NCI-H748 (cell line): Measurements from ENCODE around the gene LIN37.
"Not testable (repeated sequence)": the region's sequence is repeated elsewhere in the genome, so short reads cannot be mapped to it uniquely, and the experiment has no call there.

Experiments used
- DNase-seq: peaks from one replicate; lab custom pipeline; 2025; ENCODE audit not compliant: unreplicated experiment; lab: John Stamatoyannopoulos, UW

LIN37 gene

DNA sequence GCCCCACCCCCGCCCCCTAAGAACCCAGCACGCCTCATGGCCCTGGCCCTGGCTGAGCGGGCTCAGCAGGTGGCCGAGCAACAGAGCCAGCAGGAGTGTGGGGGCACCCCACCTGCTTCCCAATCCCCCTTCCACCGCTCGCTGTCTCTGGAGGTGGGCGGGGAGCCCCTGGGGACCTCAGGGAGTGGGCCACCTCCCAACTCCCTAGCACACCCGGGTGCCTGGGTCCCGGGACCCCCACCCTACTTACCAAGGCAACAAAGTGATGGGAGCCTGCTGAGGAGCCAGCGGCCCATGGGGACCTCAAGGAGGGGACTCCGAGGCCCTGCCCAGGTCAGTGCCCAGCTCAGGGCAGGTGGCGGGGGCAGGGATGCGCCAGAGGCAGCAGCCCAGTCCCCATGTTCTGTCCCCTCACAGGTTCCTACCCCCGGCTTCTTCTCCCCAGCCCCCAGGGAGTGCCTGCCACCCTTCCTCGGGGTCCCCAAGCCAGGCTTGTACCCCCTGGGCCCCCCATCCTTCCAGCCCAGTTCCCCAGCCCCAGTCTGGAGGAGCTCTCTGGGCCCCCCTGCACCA lies 38.9 kb downstream of the LIN37 start:
- DNase-seq = no peak

DNA sequence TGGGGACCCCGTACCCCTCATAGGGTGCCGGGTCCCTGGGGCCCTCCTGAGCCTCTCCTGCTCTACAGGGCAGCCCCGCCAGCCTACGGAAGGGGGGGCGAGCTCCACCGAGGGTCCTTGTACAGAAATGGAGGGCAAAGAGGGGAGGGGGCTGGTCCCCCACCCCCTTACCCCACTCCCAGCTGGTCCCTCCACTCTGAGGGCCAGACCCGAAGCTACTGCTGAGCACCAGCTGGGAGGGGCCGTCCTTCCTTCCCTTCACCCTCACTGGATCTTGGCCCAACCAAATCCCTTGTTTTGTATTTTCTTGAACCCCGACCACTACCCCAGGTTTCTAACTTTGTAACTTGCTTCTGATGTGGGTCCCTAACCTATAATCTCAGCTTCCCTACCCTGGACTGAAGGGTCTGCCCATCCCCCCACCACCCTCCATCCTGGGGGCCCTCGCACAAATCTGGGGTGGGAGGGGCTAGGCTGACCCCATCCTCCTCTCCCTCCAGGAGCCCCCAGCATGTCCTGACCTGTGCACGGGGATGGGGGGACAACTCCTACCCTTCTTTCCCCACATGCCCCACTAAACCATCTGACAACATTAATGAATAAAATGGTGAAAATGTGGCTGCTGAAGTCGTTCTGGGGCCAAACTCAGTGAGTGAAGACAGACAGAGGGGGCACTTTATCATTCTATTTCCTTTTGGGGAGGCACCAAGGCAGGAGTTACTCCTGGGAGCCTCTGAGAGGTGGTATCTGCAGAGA lies 40.0 kb downstream of the LIN37 start:
- DNase-seq = no peak

DNA sequence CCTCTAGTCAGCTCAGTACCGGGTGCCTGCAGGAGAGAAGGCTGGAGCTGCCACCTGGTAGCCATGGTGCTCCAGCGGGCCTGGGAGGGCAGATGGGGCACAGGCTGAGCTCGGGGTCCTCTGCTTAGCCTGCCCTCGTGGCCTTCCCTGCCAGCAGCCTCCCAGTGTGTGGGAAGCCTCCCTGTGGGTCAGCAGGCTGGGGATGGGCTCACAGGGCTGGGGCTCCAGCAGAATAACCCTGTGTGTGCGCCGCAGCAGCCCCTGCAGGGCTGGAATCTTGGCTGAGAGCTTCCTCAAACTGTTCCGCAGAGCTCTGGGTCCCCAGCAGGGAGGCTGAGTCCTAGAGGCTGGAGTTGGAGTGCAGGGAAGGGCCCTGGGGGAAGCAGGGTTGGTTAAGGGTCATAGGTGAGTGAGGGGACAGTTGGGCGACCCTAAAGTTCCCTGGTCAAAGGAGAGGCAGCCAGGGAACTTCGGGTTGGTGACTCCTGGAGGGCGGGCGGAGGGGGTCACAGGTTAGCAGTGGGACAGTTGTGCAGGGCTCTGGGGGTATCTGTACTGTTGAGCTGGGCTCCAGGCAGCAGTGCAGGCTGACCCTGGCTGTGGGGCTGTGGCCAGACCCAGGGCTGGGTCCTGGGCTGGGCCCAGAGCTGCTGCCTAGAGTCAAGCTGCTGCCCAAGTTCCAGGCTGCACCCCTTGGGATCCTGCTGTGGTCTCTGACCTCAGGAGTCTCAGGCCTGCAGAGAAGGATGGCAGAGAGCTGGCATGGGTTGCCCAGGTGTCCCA lies 41.0 kb downstream of the LIN37 start:
- DNase-seq = no peak

DNA sequence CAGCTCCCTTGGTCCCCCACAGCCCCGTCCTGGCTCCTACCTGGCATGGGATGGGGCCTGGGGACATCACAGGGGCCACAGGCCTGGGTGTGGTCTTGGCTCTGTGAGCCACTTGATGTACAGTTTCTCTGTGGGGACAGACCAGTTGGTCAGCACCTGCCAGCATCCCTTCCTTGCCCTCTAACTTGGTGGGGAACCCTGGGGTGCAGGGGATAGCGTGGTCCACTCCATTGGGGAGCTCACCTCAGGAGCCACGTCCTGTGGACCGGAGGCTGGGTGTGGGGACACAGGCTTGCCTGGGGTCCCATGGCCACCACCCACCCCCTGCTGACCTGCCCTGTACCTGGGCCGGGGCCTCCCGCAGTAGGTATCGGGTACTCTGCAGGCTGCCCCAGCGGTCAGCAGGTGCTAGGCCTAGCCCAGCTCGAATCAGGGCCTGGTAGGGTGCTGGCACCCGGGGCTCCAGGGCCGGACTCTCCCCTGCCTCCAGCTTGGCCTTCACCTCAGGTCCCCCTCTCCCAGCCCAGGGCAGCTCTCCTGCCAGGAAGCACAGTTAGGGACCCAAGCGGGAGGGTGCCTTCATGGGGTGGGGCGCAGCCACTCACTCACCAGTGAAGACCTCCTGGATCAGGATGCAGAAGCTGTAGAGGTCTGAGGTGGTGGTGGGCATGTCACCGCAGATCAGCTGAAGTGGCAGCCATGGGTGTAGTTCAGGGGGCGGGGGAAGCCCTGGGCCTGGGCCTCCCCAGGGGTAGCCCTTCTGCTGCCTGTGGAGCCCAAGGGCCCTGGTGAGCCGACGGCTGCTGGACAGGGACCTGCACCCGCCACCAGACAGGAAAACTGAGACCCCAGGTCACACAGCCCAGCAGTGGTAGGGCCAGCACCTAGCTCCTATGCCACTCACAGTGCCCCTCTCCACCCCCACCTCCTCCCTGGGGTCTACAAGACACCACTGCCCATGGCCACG lies 41.9 kb downstream of the LIN37 start:
- DNase-seq = no peak

- peak; percentile 23 for DNase-seq
Measured at GRCh38 chr19:35790981-35791813, 42.8 kb downstream of the LIN37 start.

DNA sequence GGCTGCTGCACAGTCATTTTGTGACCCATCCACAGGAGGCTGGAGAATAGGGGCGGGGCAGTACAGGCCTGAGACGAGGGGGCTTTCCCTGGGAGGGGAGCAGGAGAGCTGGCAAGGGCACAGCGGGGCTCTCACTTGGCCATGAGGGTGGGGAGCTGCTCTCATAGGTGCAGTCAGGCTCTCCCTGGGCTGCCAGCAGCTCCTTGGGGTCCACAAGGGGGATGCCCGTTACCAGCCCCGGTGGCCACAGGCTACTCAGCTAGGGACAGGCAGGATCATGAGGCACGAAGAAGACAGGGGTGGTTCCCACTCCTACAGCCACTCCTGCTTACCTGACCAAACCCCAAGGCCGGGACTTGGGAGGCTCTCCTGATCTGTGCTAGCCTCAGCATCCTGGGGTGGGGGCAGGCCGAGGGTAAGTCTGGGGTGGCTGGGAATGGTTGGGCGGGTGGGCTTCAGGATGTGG lies 43.5 kb downstream of the LIN37 start:
- DNase-seq = no peak

- no peak for DNase-seq
Measured at GRCh38 chr19:35792312-35792711, 43.9 kb downstream of the LIN37 start.

DNA sequence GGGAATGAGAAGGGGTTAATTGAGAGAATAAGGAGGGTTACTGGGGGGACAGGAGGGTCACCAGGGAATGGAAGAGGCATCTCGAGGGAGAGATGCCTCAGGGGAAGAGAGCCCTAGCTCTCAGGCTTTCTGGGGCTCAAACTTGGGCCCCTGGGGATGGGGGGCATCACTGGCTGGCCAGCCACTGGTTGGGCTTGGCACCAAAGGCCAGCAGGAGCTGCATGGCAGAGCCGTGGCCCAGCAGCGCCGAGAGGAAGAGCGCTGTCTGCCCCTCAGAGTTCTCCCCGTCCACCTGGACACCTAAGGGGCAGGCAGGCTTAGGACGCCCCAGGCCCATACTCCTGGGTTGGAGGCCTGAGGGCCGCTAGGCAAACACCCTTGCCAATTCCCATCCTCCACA lies 44.5 kb downstream of the LIN37 start:
- DNase-seq = no peak

DNA sequence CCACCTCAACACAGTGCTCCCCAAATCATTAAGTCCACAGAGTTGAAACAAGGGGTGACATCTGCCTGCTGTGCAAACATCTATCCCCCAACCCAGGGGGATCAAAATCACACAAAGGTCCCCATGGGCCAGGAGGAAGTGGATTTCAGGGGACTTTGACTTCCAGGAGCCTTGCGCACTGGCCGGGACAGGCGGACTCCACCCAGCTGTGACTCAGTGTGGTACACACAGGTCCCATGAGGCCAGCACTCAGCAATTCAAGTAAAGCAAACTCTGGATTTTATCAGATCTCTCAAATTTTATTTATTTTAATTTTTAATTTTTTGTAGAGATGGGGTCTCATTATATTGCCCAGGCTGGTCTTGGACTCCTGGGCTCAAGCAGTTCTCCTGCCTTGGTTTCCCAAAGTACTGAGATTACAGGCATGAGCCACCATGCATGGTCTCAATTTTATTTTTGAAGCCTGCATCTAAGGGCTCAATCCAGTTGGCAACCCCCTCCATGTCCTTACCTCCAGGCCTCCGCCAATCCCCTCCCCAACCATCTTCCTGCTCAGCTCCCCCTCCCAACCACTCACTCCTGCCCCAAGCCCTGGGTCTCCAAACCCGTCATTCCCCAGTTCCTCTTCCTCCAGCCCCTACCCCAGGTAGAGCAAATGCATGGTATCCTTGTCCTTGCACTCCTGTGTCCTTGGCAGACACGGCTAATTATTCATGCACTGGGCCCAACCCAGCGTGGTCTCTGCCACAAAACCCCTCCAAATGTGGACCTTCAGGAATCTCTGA lies 45.2 kb downstream of the LIN37 start:
- no peak for DNase-seq

DNA sequence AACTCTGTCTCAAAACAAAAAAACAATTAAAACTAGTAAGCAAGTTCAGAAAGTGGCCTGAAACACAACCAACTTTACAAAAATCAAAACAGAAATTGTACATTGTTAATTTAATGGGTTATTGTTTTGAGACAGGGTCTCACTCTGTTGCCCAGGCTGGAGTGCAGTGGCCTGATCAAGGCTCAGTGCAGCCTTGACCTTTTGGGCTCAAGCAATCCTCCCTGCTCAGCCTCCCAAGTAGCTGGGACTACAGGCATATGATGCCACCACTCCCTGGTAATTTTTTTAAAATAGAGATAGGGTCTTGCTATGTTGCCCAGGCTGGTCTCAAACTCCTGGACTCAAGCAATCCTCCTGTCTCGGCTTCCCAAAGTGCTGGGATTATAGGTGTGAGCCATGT lies 47.2 kb downstream of the LIN37 start:
- not testable (repeated sequence) for DNase-seq

DNA sequence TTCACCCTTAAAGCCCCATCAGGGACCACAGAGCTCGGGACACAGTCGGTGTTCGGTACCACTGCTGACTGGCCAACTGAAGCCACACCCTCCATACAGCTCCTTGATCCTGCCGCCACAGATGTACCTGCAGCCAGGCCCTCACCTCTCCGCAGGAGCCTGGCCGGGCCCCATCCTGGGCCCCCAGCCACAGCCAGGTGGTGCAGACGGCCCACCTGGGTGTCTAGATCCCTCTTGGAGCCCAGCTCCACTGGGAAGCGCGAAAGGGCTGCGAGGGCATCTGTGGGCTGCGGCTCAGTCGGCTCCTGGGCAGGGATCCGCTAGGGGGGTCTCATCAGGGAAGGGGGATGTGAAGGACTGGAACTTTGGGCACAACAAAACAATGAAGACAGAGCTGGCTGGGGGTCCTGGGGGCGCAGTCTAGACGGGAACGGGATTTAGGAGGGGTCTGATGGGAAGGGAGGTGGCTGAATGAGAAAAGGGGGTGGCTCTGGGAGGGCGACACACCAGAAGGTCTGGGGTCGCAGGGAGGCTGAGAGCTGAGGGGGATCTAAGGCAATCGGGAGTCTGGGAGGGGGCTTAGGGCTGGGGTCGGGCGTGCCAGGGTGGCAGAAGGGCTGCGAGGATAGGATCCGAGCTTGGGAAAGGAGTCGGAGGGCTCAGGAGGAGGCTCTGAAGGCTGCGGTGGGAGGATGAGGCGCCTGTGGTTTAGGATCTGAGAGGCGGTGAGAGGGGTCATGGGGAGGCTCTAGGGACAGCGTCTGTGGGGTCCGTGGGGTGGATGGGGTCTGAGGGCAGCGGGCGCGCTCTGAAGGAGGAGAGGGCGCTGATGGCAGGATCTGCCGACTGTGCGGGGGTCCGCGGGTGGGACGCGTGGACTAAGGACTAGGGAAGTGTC lies 48.5 kb downstream of the LIN37 start:
- no peak for DNase-seq

- no peak for DNase-seq
Measured at GRCh38 chr19:35797663-35798062, 49.3 kb downstream of the LIN37 start.

DNA sequence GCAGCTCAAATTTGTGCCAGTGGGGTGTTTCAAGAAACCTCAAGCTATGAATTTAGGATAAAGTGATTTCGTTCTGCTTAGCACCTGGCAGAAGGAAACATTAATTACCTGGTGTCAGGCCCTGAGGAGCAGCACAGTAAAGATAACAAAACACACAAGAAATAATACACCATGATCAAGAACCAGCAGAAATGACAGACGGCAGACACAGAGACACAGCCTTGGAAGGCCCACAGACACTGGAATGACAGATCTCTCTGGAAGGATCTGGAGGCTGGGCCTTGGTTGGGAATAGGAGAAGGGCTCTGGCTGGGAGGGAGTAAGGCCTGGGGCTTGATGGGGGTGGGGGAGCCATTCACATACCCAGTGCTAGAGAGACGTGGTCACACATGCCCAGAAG lies 53.5 kb downstream of the LIN37 start:
- DNase-seq = no peak
